ENCODE data around the gene NKAIN2. TPM values are rescaled to one million over a fixed set of nuclear protein-coding genes. Genes with fewer than 3 reads are reported as not detected.

Gene NKAIN2
- total RNA-seq, 1 experiment from 2014 or later, result not detected

- no peak overlapping the region for H2AFZ ChIP-seq (ENCODE audit: low read depth, low read length, poor library complexity, severe bottlenecking)
- no peaks in the 10 kb centered on the region for H3K9me3 ChIP-seq (ENCODE audit: control insufficient read depth in 1 of 2, insufficient read depth in 1 of 2, low read depth in 1 of 2, low read length in 2 of 2)
- H3K9me2 ChIP-seq (ENCODE audit: insufficient read depth), result no peaks in the 10 kb centered on the region
- ChIA-PET RAD21 (ENCODE audit: low non-redundant PET in 1 of 2, low total read pairs in 2 of 2, uncharacterized antibody in 2 of 2, unreplicated experiment in 2 of 2) (no interaction called here), CTCF (no interaction called here), POLR2A (no interaction called here)
- DNase-seq (ENCODE audit: low read depth, low spot score) (no peak), ATAC-seq (no peak)
- H3K27me3 ChIP-seq (ENCODE audit: insufficient read depth, low read length), result no peaks in the 10 kb centered on the region
- TF ChIP-seq REST (IDR thresholded peaks at IDR 0.05; ENCODE audit: low read depth), result no peak
- TF ChIP-seq FOSL1 (IDR thresholded peaks at IDR 0.05; ENCODE audit: low read depth), result no peak
- no peak for TF ChIP-seq ZFX (IDR thresholded peaks at IDR 0.05)
- TF ChIP-seq ZNF274 (IDR thresholded peaks at IDR 0.05; ENCODE audit: low read depth, low read length), result no peak
- no peak for TF ChIP-seq ELF1 (IDR thresholded peaks at IDR 0.05; ENCODE audit: borderline replicate concordance, low read depth)
- intact Hi-C loops (cut with micrococcal nuclease), result no loop called here
- H3K4me1 ChIP-seq (ENCODE audit: control insufficient read depth in 1 of 2, insufficient read depth in 2 of 2, low read length in 2 of 2), result no peaks in the 10 kb centered on the region
- no peaks in the 10 kb centered on the region; the same call in 1 of the 2 replicates for H4K20me1 ChIP-seq (ENCODE audit: insufficient read depth)
- BruUV-seq (replicated peaks), result no TSS peak
- no peak overlapping the region for H3K27ac ChIP-seq (ENCODE audit: low read depth, low read length)
- no peaks in the 10 kb centered on the region for H3K79me2 ChIP-seq (ENCODE audit: insufficient read depth, low read length)
- no peak overlapping the region for H3K4me3 ChIP-seq (replicated peaks in 1 of 2; ENCODE audit: low read depth in 1 of 2, low read length in 2 of 2)
- H3K36me3 ChIP-seq (ENCODE audit: control insufficient read depth in 1 of 2, insufficient read depth in 2 of 2, low read length in 2 of 2), result no peaks in the 10 kb centered on the region
- H3K4me2 ChIP-seq (ENCODE audit: low read length), result no peak overlapping the region
- H3K9ac ChIP-seq (ENCODE audit: low read length), result no peak overlapping the region
Measured at GRCh38 chr6:123997223-123997622, 193.6 kb downstream of the NKAIN2 start.

- Histone ChIP-seq H3K4me2 (ENCODE audit: low read length) (no peak overlapping the region), H3K27ac (ENCODE audit: low read depth, low read length) (no peak overlapping the region), H4K20me1 (ENCODE audit: insufficient read depth) (no peaks in the 10 kb centered on the region), H2AFZ (ENCODE audit: low read depth, low read length, poor library complexity, severe bottlenecking) (no peak overlapping the region), H3K9me2 (ENCODE audit: insufficient read depth) (no peaks in the 10 kb centered on the region), H3K4me3 (replicated peaks in 1 of 2; ENCODE audit: low read depth in 1 of 2, low read length in 2 of 2) (no peak overlapping the region), H3K27me3 (ENCODE audit: insufficient read depth, low read length) (0 out of 2 replicates have a peak, but pooled peaks cover 9% of the 10 kb centered on the region), H3K79me2 (ENCODE audit: insufficient read depth, low read length) (no peaks in the 10 kb centered on the region), H3K9me3 (ENCODE audit: control insufficient read depth in 1 of 2, insufficient read depth in 1 of 2, low read depth in 1 of 2, low read length in 2 of 2) (no peaks in the 10 kb centered on the region), H3K36me3 (ENCODE audit: control insufficient read depth in 1 of 2, insufficient read depth in 2 of 2, low read length in 2 of 2) (no peaks in the 10 kb centered on the region; a peak in 1 of 4 replicates), H3K4me1 (ENCODE audit: control insufficient read depth in 1 of 2, insufficient read depth in 2 of 2, low read length in 2 of 2) (no peaks in the 10 kb centered on the region), H3K9ac (ENCODE audit: low read length) (no peak overlapping the region)
- RAD21 ChIA-PET (ENCODE audit: low non-redundant PET in 1 of 2, low total read pairs in 2 of 2, uncharacterized antibody in 2 of 2, unreplicated experiment in 2 of 2), result no interaction called here
- BruUV-seq (replicated peaks), result no TSS peak
- POLR2A ChIA-PET, result no interaction called here
- ATAC-seq, result no peak
- CTCF ChIA-PET, result no interaction called here
- intact Hi-C loops (cut with micrococcal nuclease), result no loop called here
- DNase-seq (ENCODE audit: low read depth, low spot score), result no peak
- TF ChIP-seq ELF1 (IDR thresholded peaks at IDR 0.05; ENCODE audit: borderline replicate concordance, low read depth) (no peak), ATF3 (IDR thresholded peaks at IDR 0.05) (no peak), SP1 (IDR thresholded peaks at IDR 0.05; ENCODE audit: low read depth) (no peak), SRF (IDR thresholded peaks at IDR 0.05; ENCODE audit: low read depth) (no peak), MAX (IDR thresholded peaks at IDR 0.05) (no peak), RAD21 (IDR thresholded peaks at IDR 0.05; ENCODE audit: low read depth) (no peak), CTCF (IDR thresholded peaks at IDR 0.05 in 2 of 3, conservative IDR thresholded peaks at IDR 0.05 in 1 of 3; ENCODE audit: borderline replicate concordance in 1 of 3, insufficient read depth in 1 of 3, low read depth in 2 of 3, low read length in 2 of 3) (no peak)
Measured at GRCh38 chr6:124002377-124003081, 198.9 kb downstream of the NKAIN2 start.
